ENCODE data around the gene GMCL1.
"Not testable (repeated sequence)": the region's sequence is repeated elsewhere in the genome, so short reads cannot be mapped to it uniquely, and the experiment has no call there.

The GMCL1 gene

GRCh38 chr2:69830045-69830905 lies 815 bp downstream of the GMCL1 start:
- DNase-seq (peak; percentile 60 to 65), ATAC-seq (peak; percentile 56)
- Mint-ChIP-seq H3K4me1 (peaks cover 70% of the 10 kb centered on the region), H3K4me3 (peak overlapping the region; percentile 89 to 96), H3K27ac (peak overlapping the region; percentile 94 to 98), H3K9me3 (no peaks in the 10 kb centered on the region), H3K27me3 (no peaks in the 10 kb centered on the region)

GRCh38 chr2:69830906-69831241 lies 1.4 kb downstream of the GMCL1 start:
- H3K9me3 Mint-ChIP-seq, H3K27ac Mint-ChIP-seq, H3K27me3 Mint-ChIP-seq, ATAC-seq, DNase-seq: not testable (repeated sequence)
- peaks cover 75% of the 10 kb centered on the region for H3K4me1 Mint-ChIP-seq
- peak overlapping the region; percentile 89 to 96 for H3K4me3 Mint-ChIP-seq

- ATAC-seq (no peak), DNase-seq (no peak)
- H3K27ac Mint-ChIP-seq, result no peak overlapping the region
- no peaks in the 10 kb centered on the region for H3K27me3 Mint-ChIP-seq
- H3K9me3 Mint-ChIP-seq, result no peaks in the 10 kb centered on the region
- H3K4me1 Mint-ChIP-seq, result peaks cover 81% of the 10 kb centered on the region
- peak overlapping the region; percentile 65 to 72 for H3K4me3 Mint-ChIP-seq
Observed at GRCh38 chr2:69831354-69831905, 2.0 kb downstream of the GMCL1 start.

- DNase-seq (no peak), ATAC-seq (no peak)
- Mint-ChIP-seq H3K27ac (no peak overlapping the region), H3K27me3 (no peaks in the 10 kb centered on the region), H3K4me1 (peaks cover 64% of the 10 kb centered on the region), H3K4me3 (peak overlapping the region in 1 of 2 donors; percentile 23), H3K9me3 (no peaks in the 10 kb centered on the region)
Observed at GRCh38 chr2:69833752-69834151, 4.3 kb downstream of the GMCL1 start.

- peaks cover 57% of the 10 kb centered on the region for H3K4me1 Mint-ChIP-seq
- no peaks in the 10 kb centered on the region for H3K9me3 Mint-ChIP-seq
- no peak overlapping the region for H3K27ac Mint-ChIP-seq
- no peaks in the 10 kb centered on the region for H3K27me3 Mint-ChIP-seq
- DNase-seq (no peak), ATAC-seq (no peak)
- no peak overlapping the region for H3K4me3 Mint-ChIP-seq
Observed at GRCh38 chr2:69835666-69836065, 6.2 kb downstream of the GMCL1 start.

- DNase-seq (no peak), ATAC-seq (no peak)
- Mint-ChIP-seq H3K27ac (no peak overlapping the region), H3K9me3 (no peaks in the 10 kb centered on the region), H3K27me3 (no peaks in the 10 kb centered on the region), H3K4me3 (no peak overlapping the region), H3K4me1 (peaks cover 51% of the 10 kb centered on the region)
Observed at GRCh38 chr2:69836316-69836715, 6.9 kb downstream of the GMCL1 start.

GRCh38 chr2:69837533-69837932 lies 8.1 kb downstream of the GMCL1 start:
- no peak overlapping the region for H3K27ac Mint-ChIP-seq
- H3K4me3 Mint-ChIP-seq, result no peak overlapping the region
- peaks cover 39% of the 10 kb centered on the region for H3K4me1 Mint-ChIP-seq
- no peaks in the 10 kb centered on the region for H3K9me3 Mint-ChIP-seq
- DNase-seq, result no peak
- no peaks in the 10 kb centered on the region for H3K27me3 Mint-ChIP-seq
- ATAC-seq, result no peak

GRCh38 chr2:69843993-69844392 lies 14.5 kb downstream of the GMCL1 start:
- no peak for DNase-seq
- H3K4me3 Mint-ChIP-seq, result no peak overlapping the region
- no peak for ATAC-seq
- no peaks in the 10 kb centered on the region for H3K27me3 Mint-ChIP-seq
- H3K27ac Mint-ChIP-seq, result no peak overlapping the region
- H3K4me1 Mint-ChIP-seq, result peaks cover 12% of the 10 kb centered on the region
- no peaks in the 10 kb centered on the region for H3K9me3 Mint-ChIP-seq

GRCh38 chr2:69844560-69844959 lies 15.1 kb downstream of the GMCL1 start:
- Mint-ChIP-seq H3K27me3 (no peaks in the 10 kb centered on the region), H3K27ac (no peak overlapping the region), H3K9me3 (no peaks in the 10 kb centered on the region), H3K4me3 (no peak overlapping the region), H3K4me1 (peaks cover 12% of the 10 kb centered on the region)
- ATAC-seq (no peak), DNase-seq (no peak)

- ATAC-seq (no peak), DNase-seq (no peak)
- Mint-ChIP-seq H3K27ac (peak overlapping the region; percentile 20 to 83), H3K9me3 (no peaks in the 10 kb centered on the region), H3K4me1 (peaks cover 12% of the 10 kb centered on the region), H3K27me3 (no peaks in the 10 kb centered on the region), H3K4me3 (no peak overlapping the region)
Observed at GRCh38 chr2:69846182-69847067, 17.0 kb downstream of the GMCL1 start.

- DNase-seq, result no peak
- peaks cover 12% of the 10 kb centered on the region for H3K4me1 Mint-ChIP-seq
- no peak overlapping the region for H3K4me3 Mint-ChIP-seq
- no peaks in the 10 kb centered on the region for H3K9me3 Mint-ChIP-seq
- ATAC-seq, result no peak
- H3K27ac Mint-ChIP-seq, result peak overlapping the region in 1 of 2 donors; percentile 20
- no peaks in the 10 kb centered on the region for H3K27me3 Mint-ChIP-seq
Observed at GRCh38 chr2:69847068-69847828, 17.8 kb downstream of the GMCL1 start.

GRCh38 chr2:69848186-69848790 lies 18.8 kb downstream of the GMCL1 start:
- Mint-ChIP-seq H3K27me3 (no peaks in the 10 kb centered on the region), H3K4me1 (peaks cover 12% of the 10 kb centered on the region), H3K9me3 (no peaks in the 10 kb centered on the region), H3K4me3 (no peak overlapping the region), H3K27ac (no peak overlapping the region)
- ATAC-seq, result no peak
- DNase-seq, result no peak

- H3K9me3 Mint-ChIP-seq, result no peaks in the 10 kb centered on the region
- H3K4me1 Mint-ChIP-seq, result no peaks in the 10 kb centered on the region
- H3K4me3 Mint-ChIP-seq, result no peak overlapping the region
- H3K27ac Mint-ChIP-seq, result no peak overlapping the region
- DNase-seq (no peak), ATAC-seq (no peak)
- H3K27me3 Mint-ChIP-seq, result no peaks in the 10 kb centered on the region
Observed at GRCh38 chr2:69858261-69858660, 28.8 kb downstream of the GMCL1 start.

GRCh38 chr2:69863298-69863697 lies 33.8 kb downstream of the GMCL1 start:
- Mint-ChIP-seq H3K9me3 (no peaks in the 10 kb centered on the region), H3K4me3 (no peak overlapping the region), H3K4me1 (no peaks in the 10 kb centered on the region), H3K27ac (no peak overlapping the region), H3K27me3 (no peaks in the 10 kb centered on the region)
- DNase-seq, result no peak
- no peak for ATAC-seq

- Mint-ChIP-seq H3K4me1 (peaks cover 8% of the 10 kb centered on the region), H3K9me3 (peaks cover 0 to 5% of the 10 kb centered on the region in 2 donors)
- ATAC-seq, result no peak
Observed at GRCh38 chr2:69888451-69888850, 59.0 kb downstream of the GMCL1 start.

More at GRCh38 chr2:69888451-69888850, 59.0 kb downstream of the GMCL1 start:
- Mint-ChIP-seq H3K4me3 (no peak overlapping the region), H3K27ac (no peak overlapping the region), H3K27me3 (no peaks in the 10 kb centered on the region)
- no peak for DNase-seq

Data from stimulated activated naive CD8-positive, alpha-beta T cell treated with anti-CD3 and anti-CD28 coated beads, Interleukin-15, amount 100 ng/mL, for 72 hours (primary cell).